Tibial artery (tissue), 4 donors: ENCODE data around the gene MED17.

Experiments used
- DNase-seq, 2 donors: peaks; one replicate each; pipeline ENCODE4 v3.0.0-alpha.2; 2019
- H3K27ac ChIP-seq, 2 donors: fragments of 200-600 bp; sonication (generic) in 1 of 2; 1 replicate in 1 of 2; 2 replicates in 1 of 2; pipeline ENCODE4 v1.5.1; 2018 to 2019; ENCODE audit warnings: mild to moderate bottlenecking in 1 of 2
- H3K27me3 ChIP-seq, 2 donors: fragments of 200-600 bp; sonication (generic) in 1 of 2; one replicate each; pipeline versions ENCODE4 v1.5.1 to v1.6.0; 2016 to 2019
- H3K36me3 ChIP-seq, 3 donors: fragments of 200-600 bp; sonication (generic) in 2 of 3; one replicate each; pipeline ENCODE4 v1.5.1; 2016 to 2019; ENCODE audit warnings: mild to moderate bottlenecking in 2 of 3
- H3K4me1 ChIP-seq, 4 donors: fragments of 200-600 bp; sonication (generic) in 2 of 4; 1 replicate in 3 of 4; 2 replicates in 1 of 4; pipeline ENCODE4 v1.5.1; 2016 to 2019
- H3K4me3 ChIP-seq, 2 donors: fragments of 200-600 bp; sonication (generic) in 1 of 2; 1 replicate in 1 of 2; 2 replicates in 1 of 2; pipeline ENCODE4 v1.5.1; 2018 to 2019; ENCODE audit warnings: mild to moderate bottlenecking in 2 of 2
- H3K9me3 ChIP-seq, 3 donors: fragments of 200-600 bp; sonication (generic) in 1 of 3; one replicate each; pipeline ENCODE4 v1.5.1; 2016 to 2019
- CTCF ChIP-seq, 2 experiments: fragments of 200-600 bp in 1 of 2; fragments of 450-650 bp in 1 of 2; IDR thresholded peaks; one replicate each; pipeline ENCODE4 v1.5.1; 2017 to 2019; ENCODE audit warnings: antibody characterized with exemption in 2 of 2, mild to moderate bottlenecking in 1 of 2, moderate library complexity in 1 of 2
- intact Hi-C: fragments of 100-400 bp; cut with DNase I; formaldehyde crosslinking; loops from one replicate; pipeline ENCODE4 v1.15.0; 2023; ENCODE audit warnings: low total_unique reads

MED17 gene

GRCh38 chr11:93845181-93846092 lies 61.4 kb downstream of the MED17 start:
- intact Hi-C loops: no loop called here
- no peaks in the 10 kb centered on the region for H3K36me3 ChIP-seq
- TF ChIP-seq CTCF (IDR thresholded peaks at IDR 0.05): no peak
- no peak for DNase-seq
- H3K4me3 ChIP-seq: no peak overlapping the region
- H3K27ac ChIP-seq: no peak overlapping the region
- no peaks in the 10 kb centered on the region for H3K9me3 ChIP-seq
- peaks cover 0 to 13% (median 10%) of the 10 kb centered on the region in 4 donors for H3K4me1 ChIP-seq
- H3K27me3 ChIP-seq: no peaks in the 10 kb centered on the region

GRCh38 chr11:93846411-93846810 lies 62.3 kb downstream of the MED17 start:
- H3K27ac ChIP-seq: no peak overlapping the region
- H3K4me1 ChIP-seq: peaks cover 0 to 13% (median 10%) of the 10 kb centered on the region in 4 donors
- no peaks in the 10 kb centered on the region for H3K9me3 ChIP-seq
- H3K36me3 ChIP-seq: no peaks in the 10 kb centered on the region
- DNase-seq: no peak
- no peak overlapping the region for H3K4me3 ChIP-seq
- no peak for TF ChIP-seq CTCF (IDR thresholded peaks at IDR 0.05)
- intact Hi-C loops: no loop called here
- no peaks in the 10 kb centered on the region for H3K27me3 ChIP-seq

GRCh38 chr11:93849201-93849600 lies 65.1 kb downstream of the MED17 start:
- no peak overlapping the region for H3K27ac ChIP-seq
- H3K27me3 ChIP-seq: no peaks in the 10 kb centered on the region
- no peak for DNase-seq
- H3K4me3 ChIP-seq: no peak overlapping the region
- intact Hi-C loops: no loop called here
- no peaks in the 10 kb centered on the region for H3K36me3 ChIP-seq
- H3K4me1 ChIP-seq: peaks cover 0 to 13% (median 10%) of the 10 kb centered on the region in 4 donors
- no peak for TF ChIP-seq CTCF (IDR thresholded peaks at IDR 0.05)
- no peaks in the 10 kb centered on the region for H3K9me3 ChIP-seq

GRCh38 chr11:93849751-93850593 lies 65.9 kb downstream of the MED17 start:
- no peak for TF ChIP-seq CTCF (IDR thresholded peaks at IDR 0.05)

GRCh38 chr11:93850594-93851018 lies 66.5 kb downstream of the MED17 start, which contains the start of gene VSTM5:
TSS of gene VSTM5 (minus strand) at chr11:93850618. CDS start at chr11:93850502, 116 bp downstream.
- no peaks in the 10 kb centered on the region for H3K9me3 ChIP-seq
- peak within 1 kb of the TSS; percentile 49 to 57 for H3K4me3 ChIP-seq
- no peaks in the 10 kb centered on the region for H3K36me3 ChIP-seq
- TF ChIP-seq CTCF (IDR thresholded peaks at IDR 0.05): no peak
- no peak for DNase-seq
- H3K27me3 ChIP-seq: no peaks in the 10 kb centered on the region
- H3K27ac ChIP-seq: peak within 1 kb of the TSS; percentile 3 to 35
- intact Hi-C loops: no loop called here
- H3K4me1 ChIP-seq: peaks cover 0 to 13% (median 10%) of the 10 kb centered on the region in 4 donors

More at GRCh38 chr11:93849751-93850593, 65.9 kb downstream of the MED17 start:
- intact Hi-C loops: no loop called here
- Histone ChIP-seq H3K27ac (peak overlapping the region; percentile 3 to 35), H3K4me3 (peak overlapping the region; percentile 49 to 57), H3K9me3 (no peaks in the 10 kb centered on the region), H3K4me1 (peaks cover 0 to 13% (median 10%) of the 10 kb centered on the region in 4 donors), H3K36me3 (no peaks in the 10 kb centered on the region), H3K27me3 (no peaks in the 10 kb centered on the region)
- DNase-seq: no peak
